Stimulated activated CD8-positive, alpha-beta memory T cell treated with anti-CD3 and anti-CD28 coated beads, Interleukin-15, amount 100 ng/mL, for 24 hours (primary cell): ENCODE results near the gene CLCN5.

Source experiments
- DNase-seq: peaks from one replicate; pipeline ENCODE4 v3.0.0-alpha.2; 2020; ENCODE audit warnings: low read depth

The CLCN5 gene

GRCh38 chrX:49922291-49923241 is at the start of gene CLCN5:
Gene CLCN5, plus strand, starts transcription at chrX:49922596. Its CDS starts 2,703 bp downstream, at chrX:49925299.
- DNase-seq: peak; percentile 83

- DNase-seq: no peak
Measured at GRCh38 chrX:49876750-49877149, 45.6 kb upstream of the CLCN5 start.

- no peak for DNase-seq
Measured at GRCh38 chrX:49877397-49878101, 44.8 kb upstream of the CLCN5 start.

- no peak for DNase-seq
Measured at GRCh38 chrX:49878128-49878833, 44.1 kb upstream of the CLCN5 start.

- peak; percentile 27 for DNase-seq
Measured at GRCh38 chrX:49878834-49879655, 43.4 kb upstream of the CLCN5 start, which contains the start of gene USP27X. Gene USP27X, plus strand, starts transcription at chrX:49879484. Its CDS starts 824 bp downstream, at chrX:49880308.

- no peak for DNase-seq
Measured at GRCh38 chrX:49879656-49880277, 42.6 kb upstream of the CLCN5 start.

GRCh38 chrX:49880668-49881067 is 41.7 kb upstream of the CLCN5 start:
- no peak for DNase-seq

- DNase-seq: peak; percentile 13
Measured at GRCh38 chrX:49884290-49884862, 38.0 kb upstream of the CLCN5 start.

- DNase-seq: no peak
Measured at GRCh38 chrX:49892542-49892941, 29.9 kb upstream of the CLCN5 start.

- no peak for DNase-seq
Measured at GRCh38 chrX:49896951-49897350, 25.4 kb upstream of the CLCN5 start.

- DNase-seq: no peak
Measured at GRCh38 chrX:49901048-49901447, 21.3 kb upstream of the CLCN5 start.

- no peak for DNase-seq
Measured at GRCh38 chrX:49910344-49910743, 12.1 kb upstream of the CLCN5 start.

- DNase-seq: no peak
Measured at GRCh38 chrX:49912086-49912485, 10.3 kb upstream of the CLCN5 start.

- DNase-seq: no peak
Measured at GRCh38 chrX:49912861-49913260, 9.5 kb upstream of the CLCN5 start.

GRCh38 chrX:49915361-49916222 is 6.8 kb upstream of the CLCN5 start:
- DNase-seq: no peak

- DNase-seq: no peak
Measured at GRCh38 chrX:49919617-49920016, 2.8 kb upstream of the CLCN5 start.

- no peak for DNase-seq
Measured at GRCh38 chrX:49921109-49921508, 1.3 kb upstream of the CLCN5 start.

GRCh38 chrX:49925176-49925575 is 2.8 kb downstream of the CLCN5 start:
- DNase-seq: no peak

GRCh38 chrX:49930039-49930438 is 7.6 kb downstream of the CLCN5 start:
- DNase-seq: no peak

GRCh38 chrX:49932791-49933190 is 10.4 kb downstream of the CLCN5 start:
- DNase-seq: no peak
